Breast epithelium (tissue), 4 donors: ENCODE data around the gene MYBPHL. TPM values are rescaled to one million over a fixed set of nuclear protein-coding genes. Genes with fewer than 3 reads are reported as not detected.

Source experiments
- DNase-seq, 2 donors: peaks; one replicate each; pipeline ENCODE4 v3.0.0-alpha.2; 2019; ENCODE audit warnings: low spot score in 2 of 2
- H3K27ac ChIP-seq, 2 donors: fragments of 200-600 bp; sonication (generic) in 1 of 2; one replicate each; pipeline ENCODE4 v1.5.1; 2016 to 2019; ENCODE audit warnings: mild to moderate bottlenecking in 1 of 2
- H3K27me3 ChIP-seq, 2 donors: fragments of 200-600 bp; sonication (generic) in 1 of 2; one replicate each; pipeline versions ENCODE4 v1.5.1 to v1.6.0; 2017 to 2019; ENCODE audit warnings: control low read depth in 1 of 2, mild to moderate bottlenecking in 1 of 2
- H3K36me3 ChIP-seq: fragments of 200-600 bp; one replicate; pipeline ENCODE4 v1.5.1; 2019
- H3K4me1 ChIP-seq, 2 donors: fragments of 200-600 bp; sonication (generic); one replicate each; pipeline ENCODE4 v1.5.1; 2016 to 2019; ENCODE audit warnings: control low read depth in 1 of 2
- H3K4me3 ChIP-seq, 3 donors: fragments of 200-600 bp; sonication (generic); 1 replicate in 2 of 3; 2 replicates in 1 of 3; pipeline ENCODE4 v1.5.1; 2016 to 2019; ENCODE audit warnings: mild to moderate bottlenecking in 3 of 3, moderate library complexity in 2 of 3
- H3K9me3 ChIP-seq, 2 donors: fragments of 200-600 bp; sonication (generic) in 1 of 2; one replicate each; pipeline ENCODE4 v1.5.1; 2016 to 2019; ENCODE audit warnings: control low read depth in 1 of 2
- CTCF ChIP-seq, 3 donors: fragments of 450-650 bp; IDR thresholded peaks; one replicate each; pipeline ENCODE4 v1.5.1; 2016 to 2017; ENCODE audit warnings: antibody characterized with exemption in 3 of 3, mild to moderate bottlenecking in 3 of 3, moderate library complexity in 3 of 3
- POLR2A ChIP-seq: fragments of 450-650 bp; IDR thresholded peaks from one replicate; pipeline ENCODE4 v1.6.1; 2016; ENCODE audit warnings: antibody characterized with exemption, mild to moderate bottlenecking, moderate library complexity
- POLR2AphosphoS5 ChIP-seq, 3 donors: sonication (generic); formaldehyde crosslinking; IDR thresholded peaks; one replicate each; pipeline ENCODE4 v1.6.1; 2017; ENCODE audit warnings: antibody characterized with exemption in 3 of 3
- intact Hi-C: fragments of 100-400 bp; cut with DNase I; formaldehyde crosslinking; loops from one replicate; pipeline ENCODE4 v1.15.1; 2023; ENCODE audit warnings: low total_unique reads
- total RNA-seq, 3 donors: library from RNA; depleted of rRNA; stranded (reverse); fragments of >200 nt; gene quantifications; one replicate each; pipeline ENCODE4 v1.1.0, GENCODE V29; 2016

Gene MYBPHL
- total RNA-seq, 3 donors from 2014 or later = not detected

- Histone ChIP-seq H3K27ac (peak overlapping the region; percentile 38 to 68), H3K9me3 (no peaks in the 10 kb centered on the region), H3K4me3 (no peak overlapping the region), H3K27me3 (no peaks in the 10 kb centered on the region), H3K4me1 (peaks cover 6 to 9% of the 10 kb centered on the region in 2 donors), H3K36me3 (no peaks in the 10 kb centered on the region)
- intact Hi-C loops = no loop called here
- no peak for TF ChIP-seq POLR2AphosphoS5 (IDR thresholded peaks at IDR 0.05)
- no peak for TF ChIP-seq POLR2A
- no peak for TF ChIP-seq CTCF (IDR thresholded peaks at IDR 0.05)
- no peak for DNase-seq
These were observed 49.0 kb downstream of the MYBPHL start for GRCh38 chr1:109257682-109258421.

GRCh38 chr1:109256971-109257681 lies 49.7 kb downstream of the MYBPHL start:
- H3K36me3 ChIP-seq = no peaks in the 10 kb centered on the region
- peak overlapping the region; percentile 38 to 68 for H3K27ac ChIP-seq
- H3K4me1 ChIP-seq = peaks cover 6 to 9% of the 10 kb centered on the region in 2 donors
- H3K27me3 ChIP-seq = no peaks in the 10 kb centered on the region
- TF ChIP-seq CTCF (IDR thresholded peaks at IDR 0.05) (no peak), POLR2A (no peak), POLR2AphosphoS5 (IDR thresholded peaks at IDR 0.05) (no peak)
- H3K9me3 ChIP-seq = no peaks in the 10 kb centered on the region
- DNase-seq = no peak
- intact Hi-C loops = no loop called here
- no peak overlapping the region for H3K4me3 ChIP-seq

- Histone ChIP-seq H3K4me3 (no peak overlapping the region), H3K4me1 (peaks cover 6 to 9% of the 10 kb centered on the region in 2 donors), H3K27ac (peak overlapping the region; percentile 93 to 97), H3K36me3 (no peaks in the 10 kb centered on the region), H3K9me3 (no peaks in the 10 kb centered on the region), H3K27me3 (no peaks in the 10 kb centered on the region)
- no peak for TF ChIP-seq POLR2AphosphoS5 (IDR thresholded peaks at IDR 0.05)
- no peak for TF ChIP-seq CTCF (IDR thresholded peaks at IDR 0.05)
- no peak for TF ChIP-seq POLR2A
- DNase-seq = no peak
- intact Hi-C loops = no loop called here
These were observed 50.7 kb downstream of the MYBPHL start for GRCh38 chr1:109256085-109256484.

- Histone ChIP-seq H3K27ac (peak overlapping the region; percentile 93 to 97), H3K4me1 (peaks cover 6 to 9% of the 10 kb centered on the region in 2 donors)
- intact Hi-C loops = no loop called here
These were observed 51.1 kb downstream of the MYBPHL start for GRCh38 chr1:109255678-109256077.

More at GRCh38 chr1:109255678-109256077, 51.1 kb downstream of the MYBPHL start:
- DNase-seq = no peak
- H3K9me3 ChIP-seq = no peaks in the 10 kb centered on the region
- H3K4me3 ChIP-seq = peak overlapping the region in 1 of 3 donors; percentile 59
- H3K27me3 ChIP-seq = no peaks in the 10 kb centered on the region
- H3K36me3 ChIP-seq = no peaks in the 10 kb centered on the region
- TF ChIP-seq CTCF (IDR thresholded peaks at IDR 0.05) = no peak
- no peak for TF ChIP-seq POLR2AphosphoS5 (IDR thresholded peaks at IDR 0.05)
- TF ChIP-seq POLR2A = no peak
